GM19023 (cell line): ENCODE measurements around the gene CASP9.
"Not testable (repeated sequence)": the region's sequence is repeated elsewhere in the genome, so short reads cannot be mapped to it uniquely, and the experiment has no call there.

Experiments used
- ATAC-seq: cut with Tn5 transposase; IDR thresholded peaks from one replicate; pipeline ENCODE4 v1.9.1; 2021; ENCODE audit warnings: mild to moderate bottlenecking, moderate library complexity; ENCODE audit not compliant: unreplicated experiment

CASP9 gene

DNA sequence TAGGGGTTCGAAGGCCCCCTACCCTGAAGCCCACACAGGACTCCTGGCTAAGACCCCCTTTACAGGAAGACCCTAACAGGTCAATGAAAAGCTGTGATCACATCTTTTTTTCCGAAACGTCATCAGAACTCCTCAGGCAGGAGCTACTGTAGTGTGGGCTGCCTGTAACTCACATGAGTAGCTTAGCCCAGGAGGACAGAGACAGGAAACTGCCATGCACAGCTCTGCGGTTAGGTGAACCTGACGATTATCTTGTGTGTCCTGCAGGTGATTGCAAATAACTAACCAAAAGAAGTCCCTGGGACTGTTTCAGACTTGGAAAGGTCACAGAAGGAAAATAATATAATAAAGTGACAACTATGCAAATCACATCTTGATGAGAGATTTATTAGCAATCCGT lies 52.3 kb downstream of the CASP9 start:
- ATAC-seq = not testable (repeated sequence)

DNA sequence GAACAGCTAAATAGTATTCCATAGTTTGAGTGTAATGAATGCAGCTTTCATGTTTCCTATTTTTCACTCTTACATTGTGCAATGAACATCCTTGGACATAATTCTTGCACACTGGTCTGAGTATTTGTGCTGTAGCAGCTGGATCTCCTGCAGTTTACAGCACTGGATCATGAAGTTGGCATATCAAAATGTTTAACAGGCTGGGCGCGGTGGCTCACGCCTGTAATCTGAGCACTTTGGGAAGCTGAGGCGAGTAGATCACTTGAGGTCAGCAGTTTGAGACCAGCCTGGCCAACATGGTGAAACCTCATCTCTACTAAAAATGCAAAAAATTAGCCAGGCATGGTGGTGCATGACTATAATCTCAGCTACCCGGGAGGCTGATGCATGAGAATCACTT lies 52.9 kb downstream of the CASP9 start:
- ATAC-seq = not testable (repeated sequence)

DNA sequence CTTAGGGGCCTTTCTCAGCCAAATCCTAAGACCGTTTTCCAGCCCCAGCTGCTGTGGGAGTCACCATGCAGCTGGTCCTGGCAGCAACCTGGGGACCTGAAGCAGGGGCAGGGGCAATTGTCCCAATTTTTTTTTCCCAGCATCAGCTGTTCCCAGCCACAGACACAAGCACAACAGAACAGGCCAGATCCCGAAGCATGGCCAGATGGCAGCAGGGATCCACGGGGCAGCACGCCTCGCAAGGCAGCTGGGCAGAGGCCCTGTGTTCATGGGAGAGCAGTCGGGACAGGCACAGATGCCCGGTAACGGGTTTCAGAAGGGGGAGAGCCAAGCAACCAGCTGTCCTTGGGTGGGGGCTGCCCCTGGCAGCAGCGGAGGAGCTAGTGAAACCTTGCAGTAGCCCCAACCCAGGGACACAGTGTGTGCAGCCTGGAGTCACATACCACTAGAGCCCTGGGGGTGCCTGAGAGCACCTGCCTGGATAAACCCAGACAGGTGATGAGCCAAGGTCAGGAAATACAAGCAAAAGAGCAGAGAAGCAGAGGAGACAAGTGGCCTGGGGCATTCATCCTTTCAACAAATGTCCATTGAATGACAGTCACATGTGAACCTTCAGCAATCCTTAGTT lies 54.1 kb downstream of the CASP9 start:
- not testable (repeated sequence) for ATAC-seq

DNA sequence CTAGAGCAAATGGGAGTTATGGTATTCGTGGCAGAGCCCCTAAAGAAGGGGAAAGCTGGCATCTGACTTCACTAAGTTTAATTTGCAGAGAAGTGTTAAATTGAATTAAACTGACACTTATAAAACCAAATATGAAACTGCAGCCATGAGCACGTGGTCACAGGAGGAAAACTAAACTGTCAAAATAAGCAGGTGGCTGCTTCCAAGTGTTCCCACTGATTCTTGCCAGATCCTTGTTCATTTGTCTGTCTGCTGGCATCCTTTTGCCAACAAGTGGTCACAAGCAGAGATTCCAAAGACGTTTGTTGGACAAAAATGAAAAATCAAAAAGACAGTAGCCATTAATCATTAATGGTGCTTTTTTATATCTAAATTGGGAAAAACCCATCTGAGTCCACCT lies 54.7 kb downstream of the CASP9 start:
- ATAC-seq = no peak

DNA sequence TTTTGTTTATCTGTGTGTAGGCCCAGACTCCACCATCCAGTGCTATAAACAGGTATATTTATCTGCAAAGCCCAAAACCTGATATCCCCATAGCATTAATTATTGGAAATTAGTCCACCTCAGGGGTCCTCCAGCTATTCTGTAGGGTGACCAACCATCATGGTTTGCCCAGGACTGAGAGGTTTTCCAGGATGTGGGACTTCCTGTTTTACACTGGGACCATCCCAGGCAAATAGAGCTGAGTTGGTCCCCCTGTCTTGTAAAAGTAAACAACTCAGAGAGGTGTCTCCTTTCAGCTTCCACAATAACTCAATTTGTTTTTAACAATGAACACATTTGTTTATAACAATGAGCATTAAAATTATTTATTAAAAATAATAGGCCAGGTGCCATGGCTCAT lies 55.9 kb downstream of the CASP9 start:
- no peak for ATAC-seq

DNA sequence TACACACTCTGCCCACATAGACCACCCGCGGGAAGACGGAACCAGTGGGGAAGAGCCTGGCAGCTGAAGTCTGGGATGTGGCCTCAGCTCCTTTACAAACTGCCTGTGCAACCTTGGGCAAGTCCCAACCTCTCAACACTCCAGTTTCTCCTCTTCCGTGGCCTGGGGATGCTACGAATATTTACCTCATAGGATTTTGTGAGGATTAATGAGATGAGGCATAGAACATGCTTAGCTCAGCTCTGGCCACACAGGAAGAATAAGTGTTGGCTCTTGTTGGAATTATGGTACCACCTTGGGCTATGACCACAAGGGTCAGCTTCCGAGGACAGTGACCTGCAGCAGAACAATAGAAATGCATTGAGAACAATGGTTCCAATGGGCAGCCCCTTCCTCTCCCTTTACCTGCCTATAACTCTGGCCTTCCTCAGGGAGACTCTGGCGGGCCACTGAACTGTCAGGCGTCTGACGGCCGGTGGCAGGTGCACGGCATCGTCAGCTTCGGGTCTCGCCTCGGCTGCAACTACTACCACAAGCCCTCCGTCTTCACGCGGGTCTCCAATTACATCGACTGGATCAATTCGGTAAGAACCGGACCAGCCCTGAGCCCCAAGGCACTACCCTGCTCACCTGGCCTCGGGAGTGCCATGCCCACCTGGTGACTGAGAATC lies 56.9 kb downstream of the CASP9 start:
- ATAC-seq = not testable (repeated sequence)

DNA sequence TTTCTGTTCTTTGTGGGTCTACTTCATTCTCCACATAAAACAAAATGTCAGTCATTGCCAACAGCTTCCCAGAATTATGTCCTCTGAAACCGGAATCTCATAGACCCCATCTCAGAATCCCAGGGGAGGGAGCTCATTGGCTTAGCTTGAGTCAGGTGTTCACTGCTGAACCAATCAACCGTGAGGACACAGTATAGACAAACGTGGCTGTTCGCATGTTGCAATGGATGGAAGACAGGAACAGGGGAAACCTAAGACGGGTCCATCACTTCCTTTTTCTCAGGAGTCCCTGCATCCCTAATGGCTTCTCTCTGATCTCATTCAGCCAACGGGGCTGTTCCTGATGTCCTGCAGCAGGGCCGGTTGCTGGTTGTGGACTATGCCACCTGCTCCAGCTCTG lies 58.3 kb downstream of the CASP9 start:
- ATAC-seq = no peak

DNA sequence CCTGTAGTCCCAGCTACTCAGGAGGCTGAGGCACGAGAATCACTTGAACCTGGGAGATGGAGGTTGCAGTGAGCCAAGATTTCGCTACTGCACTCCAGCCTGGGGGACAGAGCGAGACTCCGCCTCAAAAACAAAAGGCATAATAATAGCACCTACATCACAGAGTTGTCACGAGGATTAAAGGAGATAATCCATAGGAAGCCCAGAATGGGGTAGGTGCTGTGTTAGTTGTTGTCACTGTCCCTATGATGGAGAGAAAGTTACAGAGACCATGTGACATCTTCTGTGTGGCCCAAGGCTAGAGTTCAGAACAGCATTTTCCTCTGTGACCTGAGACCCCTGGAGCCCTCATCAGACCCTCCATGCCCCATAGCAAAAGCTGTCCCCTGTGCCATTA lies 60.1 kb downstream of the CASP9 start:
- ATAC-seq = not testable (repeated sequence)

DNA sequence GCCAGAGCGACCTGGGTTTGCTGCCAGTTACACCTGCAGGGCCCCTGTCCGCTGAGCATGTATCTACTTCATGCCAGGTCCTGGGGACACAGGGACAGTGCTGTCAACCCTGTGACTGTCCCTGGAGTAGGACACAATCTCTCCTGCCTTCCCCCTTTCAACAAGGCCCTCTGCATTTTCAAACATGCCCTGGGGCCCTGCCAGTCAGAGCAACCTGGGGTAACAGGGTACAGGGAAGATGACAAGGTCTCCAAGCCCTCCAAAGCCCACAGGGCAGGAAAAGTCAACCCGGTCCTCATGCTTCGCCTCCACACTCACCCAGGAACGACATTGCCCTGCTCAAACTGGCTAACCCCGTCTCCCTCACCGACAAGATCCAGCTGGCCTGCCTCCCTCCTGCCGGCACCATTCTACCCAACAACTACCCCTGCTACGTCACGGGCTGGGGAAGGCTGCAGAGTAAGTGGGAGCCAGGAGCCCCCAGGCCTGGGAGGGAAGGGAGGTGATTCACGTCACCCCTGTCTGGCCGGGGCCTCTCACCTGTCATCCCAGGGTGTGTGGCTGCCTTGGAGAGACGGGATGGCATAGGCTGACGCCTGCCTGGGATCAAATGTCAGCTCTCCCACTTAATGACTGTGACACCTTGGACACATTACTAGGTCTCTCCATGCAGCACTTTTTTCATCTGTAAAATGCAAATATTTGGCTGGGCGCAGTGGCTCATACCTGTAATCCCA lies 60.8 kb downstream of the CASP9 start:
- ATAC-seq = not testable (repeated sequence)

DNA sequence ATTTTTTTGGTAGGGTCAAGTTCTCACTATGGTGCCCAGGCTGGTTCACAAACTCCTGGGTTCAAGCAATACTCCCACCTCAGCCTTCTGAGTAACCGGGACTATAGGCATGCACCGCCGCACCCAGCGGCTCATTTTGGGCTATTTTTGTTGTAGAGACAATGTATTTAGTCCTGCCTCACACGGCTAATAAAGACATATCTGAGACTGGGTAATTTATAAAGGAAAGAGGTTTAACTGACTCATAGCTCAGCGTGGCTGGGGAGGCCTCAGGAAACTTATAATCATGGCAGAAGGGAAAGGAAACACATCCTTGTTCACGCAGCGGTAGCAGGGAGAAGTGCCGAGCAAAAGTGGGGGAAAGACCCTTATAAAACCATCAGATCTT lies 63.3 kb downstream of the CASP9 start:
- ATAC-seq = no peak

DNA sequence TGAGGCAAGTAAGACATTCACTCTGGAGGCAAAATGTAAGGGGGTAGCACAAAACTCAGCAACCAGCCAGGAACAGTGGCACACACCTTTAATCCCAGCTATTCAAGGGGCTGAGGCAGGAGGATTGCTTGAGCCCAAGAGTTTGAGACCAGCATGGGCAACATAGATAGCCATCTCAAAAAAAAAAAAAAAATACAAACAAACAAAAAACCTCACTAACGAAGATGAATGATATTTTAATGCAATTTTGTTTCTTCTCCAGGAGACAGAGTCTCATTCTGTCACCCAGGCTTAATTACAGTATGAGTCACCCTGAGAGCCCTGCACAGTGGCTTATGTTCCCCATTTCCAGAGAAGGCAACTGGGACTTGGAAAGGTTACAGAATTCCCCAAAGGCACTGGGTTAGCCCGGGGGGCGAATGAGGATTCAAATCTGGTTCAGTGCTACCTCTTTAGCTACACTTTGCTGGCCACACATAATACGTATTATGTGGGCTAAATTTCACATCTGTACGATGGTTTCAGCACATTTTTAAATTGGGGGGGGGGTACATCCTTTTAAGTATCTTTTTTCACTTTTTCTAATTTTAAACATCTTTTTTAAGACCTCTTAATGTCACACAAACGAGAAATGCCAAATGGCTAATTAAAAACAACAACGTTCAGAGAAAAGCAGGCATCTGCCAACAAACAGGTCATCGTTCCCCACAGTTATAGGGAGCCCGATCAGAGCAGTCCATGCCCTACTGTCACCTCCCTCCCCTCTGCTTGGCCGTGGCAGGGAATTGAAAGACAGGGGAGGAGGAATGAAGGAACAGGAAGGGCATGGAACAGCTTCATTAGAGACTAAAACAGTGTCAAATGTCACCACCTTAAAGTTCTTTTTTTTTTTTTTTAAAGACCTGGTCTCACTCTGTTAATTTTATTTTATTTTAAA lies 64.0 kb downstream of the CASP9 start:
- no peak for ATAC-seq

DNA sequence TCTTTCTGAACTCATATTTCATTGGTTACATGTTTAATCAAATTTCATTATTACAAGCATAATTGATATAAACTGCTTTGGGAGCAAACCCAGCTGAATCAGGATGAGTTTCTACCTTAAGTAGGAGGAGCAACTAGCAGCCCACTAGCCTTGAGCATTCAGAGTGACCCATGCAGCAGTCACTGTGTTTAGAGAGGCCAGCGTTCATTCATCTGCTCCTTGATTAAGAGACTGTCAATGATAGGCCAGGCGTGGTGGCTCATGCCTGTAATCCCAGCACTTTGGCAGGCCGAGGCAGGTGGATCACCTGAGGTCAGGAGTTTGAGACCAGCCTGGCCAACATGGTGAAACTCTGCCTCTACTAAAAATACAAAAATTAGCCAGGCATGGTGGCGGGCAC lies 65.6 kb downstream of the CASP9 start:
- ATAC-seq = not testable (repeated sequence)

DNA sequence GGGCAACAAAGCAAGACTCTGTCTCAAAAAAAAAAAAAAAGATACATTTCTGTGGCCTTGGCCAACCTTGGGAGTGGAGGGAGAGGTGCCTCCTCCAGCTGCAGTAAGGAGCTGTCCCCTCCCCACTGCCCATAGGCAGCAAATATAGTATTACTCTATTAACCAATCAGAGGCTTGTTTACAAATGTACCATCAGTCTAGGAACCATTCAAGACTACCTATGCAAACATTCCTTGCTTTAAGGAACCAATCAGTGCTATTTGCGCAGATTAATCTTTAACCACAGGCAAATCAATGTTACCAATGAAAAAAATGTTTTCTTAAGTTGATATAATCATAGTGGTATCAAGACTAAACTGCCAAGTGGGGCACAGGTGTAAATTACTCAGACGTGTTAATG lies 66.4 kb downstream of the CASP9 start:
- no peak for ATAC-seq

DNA sequence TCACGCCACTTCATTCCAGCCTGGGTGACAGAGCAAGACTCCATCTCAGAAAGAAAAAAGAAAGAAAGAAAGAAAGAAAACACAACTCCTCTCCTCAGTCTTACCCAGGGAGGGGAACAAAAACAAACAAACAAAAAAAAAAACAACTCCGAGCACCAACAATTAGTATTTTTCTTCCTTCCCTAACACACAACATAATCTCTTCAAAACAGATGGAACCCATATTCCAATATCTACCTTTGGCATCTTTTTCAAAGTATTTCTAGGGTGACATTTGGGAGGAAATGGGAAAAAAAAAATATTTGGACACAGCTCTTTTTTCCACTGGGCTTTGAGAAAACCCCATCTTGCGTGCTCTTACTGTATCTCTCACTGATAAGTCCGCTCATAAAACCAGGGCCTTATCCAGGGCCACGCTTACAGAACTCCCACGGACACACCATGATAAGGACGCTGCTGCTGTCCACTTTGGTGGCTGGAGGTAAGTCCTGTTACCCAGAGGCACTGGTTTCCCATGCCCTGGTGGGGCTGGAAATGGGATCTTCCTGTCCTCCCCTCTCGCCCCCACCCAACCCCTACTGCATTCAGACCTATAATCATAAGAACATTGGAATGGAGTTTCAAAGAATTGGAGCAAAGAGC lies 67.6 kb downstream of the CASP9 start, which contains the start of gene CELA2A:
Gene CELA2A, plus strand, starts transcription at position 420 of the 642 bp plus-strand sequence. Its CDS starts 22 bp downstream, at position 442.
- ATAC-seq = no peak

DNA sequence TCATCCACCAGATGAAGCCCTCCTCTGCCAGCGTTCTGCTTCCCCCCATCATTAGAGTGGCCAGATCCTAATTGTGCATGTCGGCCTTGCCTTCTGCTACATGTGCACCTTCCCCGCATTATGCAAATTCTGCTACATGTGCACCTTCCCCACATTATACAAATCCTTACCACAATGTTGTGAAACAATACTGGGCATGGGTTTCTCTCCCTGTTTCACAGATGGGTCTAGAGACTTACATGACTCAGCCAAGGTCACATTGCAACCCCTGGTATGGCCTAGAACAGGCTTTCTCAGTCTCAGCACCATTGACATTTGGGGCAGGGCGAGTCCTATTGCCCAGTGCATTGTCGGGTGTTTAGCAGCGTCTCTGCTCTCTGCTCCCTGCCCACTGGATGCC lies 68.5 kb downstream of the CASP9 start:
- no peak for ATAC-seq

DNA sequence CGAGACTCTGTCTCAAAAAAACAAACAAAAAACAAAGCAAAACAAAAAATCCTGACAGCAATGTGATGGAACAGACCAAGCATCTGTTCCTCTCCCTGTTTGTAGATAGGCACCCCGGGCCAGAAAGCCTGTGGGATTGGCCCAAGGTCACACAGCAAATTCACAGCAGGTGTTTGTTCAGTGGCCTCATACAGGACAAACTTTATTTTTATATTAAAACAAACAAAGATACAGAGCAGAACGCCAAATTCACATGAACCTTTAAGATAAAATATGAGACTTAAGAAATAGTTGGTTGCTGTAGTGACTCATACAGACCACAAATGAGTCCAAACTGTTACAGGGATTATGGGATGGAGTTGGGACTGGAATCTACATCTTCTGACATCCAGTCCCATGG lies 69.8 kb downstream of the CASP9 start:
- no peak for ATAC-seq

DNA sequence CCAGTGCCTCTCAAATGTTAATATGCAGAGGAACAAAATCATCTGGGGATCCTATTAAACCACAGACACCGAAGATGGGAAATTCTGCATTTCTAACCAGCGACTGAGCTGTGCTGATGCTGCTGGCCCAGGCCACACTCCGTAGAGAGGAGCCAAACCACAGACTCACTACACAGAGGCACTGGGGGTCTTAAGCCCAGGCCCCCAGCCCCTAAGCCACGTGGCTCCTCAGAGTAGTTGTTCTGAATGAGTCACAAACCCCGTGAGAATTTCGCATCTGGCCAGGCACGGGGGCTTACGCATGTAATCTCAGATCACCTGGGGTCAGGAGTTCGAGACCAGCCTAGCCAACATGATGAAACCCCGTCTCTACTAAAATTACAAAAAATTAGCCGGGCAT lies 70.3 kb downstream of the CASP9 start:
- ATAC-seq = no peak

DNA sequence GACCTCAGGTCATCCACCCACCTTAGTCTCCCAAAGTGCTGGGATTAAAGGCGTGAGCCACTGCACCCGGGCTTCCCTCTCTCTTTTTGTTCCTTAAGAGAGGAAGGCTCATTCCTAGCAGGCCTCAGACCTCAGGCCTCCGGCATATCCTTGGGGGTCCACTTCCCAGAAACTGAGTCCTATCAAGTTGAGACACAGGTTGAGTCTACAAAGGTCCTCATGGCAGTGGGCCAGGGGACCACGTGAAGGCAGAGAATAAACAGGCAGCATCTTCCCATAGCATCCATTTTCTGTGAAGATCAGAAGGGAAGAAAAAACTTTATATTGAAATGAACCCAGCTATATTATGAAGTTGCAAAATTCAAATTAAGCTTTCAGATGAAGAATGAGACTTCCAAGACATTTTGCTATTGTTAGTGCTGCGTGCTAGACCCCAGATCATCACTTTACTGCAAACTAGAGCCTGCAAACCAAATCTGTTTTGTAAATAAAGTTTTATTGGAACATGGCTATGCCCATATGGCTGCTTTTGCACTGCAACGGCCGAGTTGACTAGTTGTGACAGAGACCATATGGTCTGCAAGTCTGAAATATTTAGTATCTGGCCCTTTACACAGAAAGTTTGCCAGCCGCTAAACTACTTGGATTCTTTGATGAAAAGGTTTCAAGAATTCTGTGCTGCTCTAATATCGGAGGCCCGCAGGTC lies 71.0 kb downstream of the CASP9 start:
- no peak for ATAC-seq

DNA sequence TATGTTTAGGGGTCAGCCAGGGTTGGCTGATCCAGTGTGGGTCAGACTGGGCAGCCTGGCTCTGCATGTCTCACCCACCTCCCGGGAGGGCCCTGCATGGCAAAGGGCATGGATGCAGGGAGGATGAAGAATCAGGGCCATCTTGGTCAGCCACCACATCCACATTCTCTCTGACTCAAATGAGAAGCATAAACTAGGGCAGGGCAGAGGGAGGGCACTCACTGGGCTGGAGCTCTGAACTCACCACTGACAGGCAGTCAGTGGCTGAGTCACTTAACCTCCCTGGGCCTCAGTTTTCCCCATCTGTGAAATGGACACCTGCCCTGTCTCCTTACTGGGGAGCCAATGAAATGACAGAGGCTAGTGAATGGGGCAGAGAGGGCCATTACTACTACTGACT lies 71.8 kb downstream of the CASP9 start:
- no peak for ATAC-seq
